ENCODE data around the gene SPRR2G.
"Not testable (repeated sequence)": the region's sequence is repeated elsewhere in the genome, so short reads cannot be mapped to it uniquely, and the experiment has no call there.

SPRR2G gene

GRCh38 chr1:153150846-153151245 is at the start of gene SPRR2G:
SPRR2G (minus strand) TSS chr1:153150890; CDS start chr1:153150110, 780 bp downstream.
- no peak for DNase-seq (ENCODE audit: low read depth, low spot score)

GRCh38 chr1:153195216-153195615 is 44.5 kb upstream of the SPRR2G start:
- TF ChIP-seq EZH2 (IDR thresholded peaks at IDR 0.05) (no peak), POLR2AphosphoS5 (IDR thresholded peaks at IDR 0.05; ENCODE audit: borderline replicate concordance, low read depth, low read length) (no peak), FOXP2 (optimal IDR thresholded peaks at IDR 0.05; ENCODE audit: control extremely low read depth, extremely low read length, insufficient read depth) (no peak)
- no peak overlapping the region for H3K4me3 ChIP-seq
- no peak for DNase-seq (ENCODE audit: low read depth, low spot score)
- H3K36me3 ChIP-seq (ENCODE audit: insufficient read depth, low read length) = no peaks in the 10 kb centered on the region
- no peaks in the 10 kb centered on the region for H3K9me3 ChIP-seq (ENCODE audit: low read depth, low read length)
- no peak overlapping the region for H3K9ac ChIP-seq (ENCODE audit: insufficient read length)
- no peak overlapping the region for H3K27ac ChIP-seq

More at GRCh38 chr1:153150846-153151245, at the start of gene SPRR2G:
- Histone ChIP-seq H3K9me3 (ENCODE audit: low read depth, low read length) (no peaks in the 10 kb centered on the region), H3K4me3 (no peak within 1 kb of the TSS), H3K36me3 (ENCODE audit: insufficient read depth, low read length) (no peaks in the 10 kb centered on the region), H3K27ac (no peak within 1 kb of the TSS), H3K9ac (ENCODE audit: insufficient read length) (no peak within 1 kb of the TSS)
- TF ChIP-seq POLR2AphosphoS5 (IDR thresholded peaks at IDR 0.05; ENCODE audit: borderline replicate concordance, low read depth, low read length) (no peak), FOXP2 (optimal IDR thresholded peaks at IDR 0.05; ENCODE audit: control extremely low read depth, extremely low read length, insufficient read depth) (no peak), EZH2 (IDR thresholded peaks at IDR 0.05) (no peak)

DNA sequence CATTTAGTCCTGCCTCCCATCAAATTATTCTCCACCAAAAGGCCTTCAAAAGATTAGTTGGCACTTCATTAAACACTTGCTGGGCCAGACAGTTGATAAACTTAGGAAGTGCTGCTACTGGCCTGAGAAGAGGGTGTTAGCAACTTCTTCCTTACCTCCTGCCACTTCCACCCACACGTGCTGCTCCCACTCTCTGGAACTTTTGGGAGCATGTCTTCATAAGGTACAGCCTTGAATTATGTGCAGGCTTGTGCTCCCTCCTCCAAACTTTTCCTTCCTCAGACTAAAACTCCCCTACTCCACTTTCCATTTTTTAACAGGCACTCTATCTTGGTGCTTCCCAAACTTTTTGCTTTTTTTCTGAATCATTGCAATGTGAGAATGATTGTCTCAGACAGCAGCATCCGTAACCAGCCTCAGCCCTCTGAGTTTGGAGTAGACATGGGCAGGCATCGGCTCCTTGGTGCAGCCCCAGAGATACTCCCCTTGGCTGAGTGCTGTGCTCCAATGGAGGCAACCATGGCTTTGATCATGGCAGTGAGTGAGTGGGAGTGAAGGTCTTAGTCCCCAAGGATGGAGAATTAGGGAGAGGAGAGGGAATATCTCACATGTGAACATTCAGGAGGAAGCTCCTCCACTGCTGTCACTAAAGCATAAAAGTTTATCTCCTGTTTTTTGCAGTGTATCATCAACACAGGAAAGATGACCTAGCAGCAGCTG is 43.8 kb upstream of the SPRR2G start:
- TF ChIP-seq FOXP2 (optimal IDR thresholded peaks at IDR 0.05; ENCODE audit: control extremely low read depth, extremely low read length, insufficient read depth) = no peak
- H3K4me3 ChIP-seq = no peak overlapping the region
- no peak overlapping the region for H3K27ac ChIP-seq
- no peak for DNase-seq (ENCODE audit: low read depth, low spot score)
- no peaks in the 10 kb centered on the region for H3K36me3 ChIP-seq (ENCODE audit: insufficient read depth, low read length)
- no peaks in the 10 kb centered on the region for H3K9me3 ChIP-seq (ENCODE audit: low read depth, low read length)
- no peak overlapping the region for H3K9ac ChIP-seq (ENCODE audit: insufficient read length)

DNA sequence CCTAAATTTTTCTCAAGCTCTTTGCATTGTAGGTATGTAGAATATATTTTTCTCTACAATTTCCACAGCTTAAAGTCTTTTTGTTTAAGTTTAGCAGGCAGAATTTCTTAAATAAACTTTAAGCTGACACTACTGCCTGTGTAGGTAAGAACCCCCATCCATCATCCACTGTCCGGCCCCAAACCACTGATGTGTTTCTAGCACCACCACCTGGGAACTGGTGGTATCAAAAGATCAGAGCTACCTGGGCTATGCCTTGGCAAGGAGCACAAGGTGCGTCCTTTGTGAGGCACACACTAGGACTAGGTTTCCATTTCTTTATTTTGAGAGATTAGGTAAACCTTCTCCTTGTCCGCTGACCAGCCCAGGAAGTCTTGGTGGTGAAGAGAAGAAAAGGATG is 42.0 kb upstream of the SPRR2G start:
- H3K9me3 ChIP-seq (ENCODE audit: low read depth, low read length) = no peaks in the 10 kb centered on the region
- TF ChIP-seq FOXP2 (optimal IDR thresholded peaks at IDR 0.05; ENCODE audit: control extremely low read depth, extremely low read length, insufficient read depth) (no peak), EZH2 (IDR thresholded peaks at IDR 0.05) (no peak), POLR2AphosphoS5 (IDR thresholded peaks at IDR 0.05; ENCODE audit: borderline replicate concordance, low read depth, low read length) (no peak)
- no peaks in the 10 kb centered on the region for H3K36me3 ChIP-seq (ENCODE audit: insufficient read depth, low read length)
- no peak overlapping the region for H3K27ac ChIP-seq
- no peak overlapping the region for H3K9ac ChIP-seq (ENCODE audit: insufficient read length)
- no peak overlapping the region for H3K4me3 ChIP-seq
- no peak for DNase-seq (ENCODE audit: low read depth, low spot score)

DNA sequence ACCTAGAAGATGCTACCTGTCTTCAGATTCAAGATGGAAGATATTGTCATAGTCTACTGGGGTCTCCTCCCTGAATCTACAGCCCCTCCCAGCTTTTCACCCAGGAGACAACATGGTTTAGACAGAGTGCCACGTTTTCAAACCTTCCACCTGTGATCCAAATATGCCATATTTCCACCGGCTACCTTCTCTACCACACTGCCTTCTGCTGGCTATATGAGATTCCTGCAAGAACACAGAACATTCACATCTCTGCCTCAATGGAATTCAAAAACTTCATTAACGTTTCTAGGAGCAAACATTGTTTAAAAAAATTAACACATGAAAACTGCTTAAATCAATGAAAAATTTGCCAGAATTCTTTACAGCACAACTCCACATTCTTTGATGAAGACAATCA is 39.7 kb upstream of the SPRR2G start:
- Histone ChIP-seq H3K27ac (no peak overlapping the region), H3K36me3 (ENCODE audit: insufficient read depth, low read length) (no peaks in the 10 kb centered on the region), H3K9ac (ENCODE audit: insufficient read length) (no peak overlapping the region), H3K9me3 (ENCODE audit: low read depth, low read length) (no peaks in the 10 kb centered on the region), H3K4me3 (no peak overlapping the region)
- no peak for TF ChIP-seq EZH2 (IDR thresholded peaks at IDR 0.05)
- TF ChIP-seq FOXP2 (optimal IDR thresholded peaks at IDR 0.05; ENCODE audit: control extremely low read depth, extremely low read length, insufficient read depth) = no peak
- no peak for TF ChIP-seq POLR2AphosphoS5 (IDR thresholded peaks at IDR 0.05; ENCODE audit: borderline replicate concordance, low read depth, low read length)
- DNase-seq (ENCODE audit: low read depth, low spot score) = no peak

- H3K27ac ChIP-seq; H3K9ac ChIP-seq (ENCODE audit: insufficient read length); H3K36me3 ChIP-seq (ENCODE audit: insufficient read depth, low read length); DNase-seq (ENCODE audit: low read depth, low spot score); H3K9me3 ChIP-seq (ENCODE audit: low read depth, low read length); H3K4me3 ChIP-seq: not testable (repeated sequence)
These were observed 37.6 kb upstream of the SPRR2G start for GRCh38 chr1:153188301-153188700.

DNA sequence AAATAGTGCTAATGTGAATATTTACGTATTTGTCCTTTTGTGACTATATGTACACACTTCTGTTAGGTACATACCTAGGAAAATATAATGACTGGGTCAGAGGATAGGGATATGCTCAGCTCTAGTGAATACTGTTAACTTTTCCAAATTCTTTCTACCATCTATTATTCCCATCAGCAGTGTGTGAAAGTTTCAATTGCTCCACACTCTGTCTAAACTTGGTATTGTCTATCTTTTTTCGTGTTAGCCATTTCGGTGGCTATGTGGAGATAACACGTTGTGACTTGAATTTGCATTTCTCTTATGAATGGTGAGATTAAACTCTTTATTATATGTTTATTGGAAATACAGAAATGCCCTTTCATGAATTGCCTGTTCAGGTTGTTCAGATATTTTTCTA is 29.9 kb upstream of the SPRR2G start:
- TF ChIP-seq POLR2AphosphoS5 (IDR thresholded peaks at IDR 0.05; ENCODE audit: borderline replicate concordance, low read depth, low read length) (no peak), FOXP2 (optimal IDR thresholded peaks at IDR 0.05; ENCODE audit: control extremely low read depth, extremely low read length, insufficient read depth) (no peak), EZH2 (IDR thresholded peaks at IDR 0.05) (no peak)
- Histone ChIP-seq H3K27ac (no peak overlapping the region), H3K4me3 (no peak overlapping the region), H3K9ac (ENCODE audit: insufficient read length) (no peak overlapping the region), H3K36me3 (ENCODE audit: insufficient read depth, low read length) (no peaks in the 10 kb centered on the region), H3K9me3 (ENCODE audit: low read depth, low read length) (no peaks in the 10 kb centered on the region)
- no peak for DNase-seq (ENCODE audit: low read depth, low spot score)

DNA sequence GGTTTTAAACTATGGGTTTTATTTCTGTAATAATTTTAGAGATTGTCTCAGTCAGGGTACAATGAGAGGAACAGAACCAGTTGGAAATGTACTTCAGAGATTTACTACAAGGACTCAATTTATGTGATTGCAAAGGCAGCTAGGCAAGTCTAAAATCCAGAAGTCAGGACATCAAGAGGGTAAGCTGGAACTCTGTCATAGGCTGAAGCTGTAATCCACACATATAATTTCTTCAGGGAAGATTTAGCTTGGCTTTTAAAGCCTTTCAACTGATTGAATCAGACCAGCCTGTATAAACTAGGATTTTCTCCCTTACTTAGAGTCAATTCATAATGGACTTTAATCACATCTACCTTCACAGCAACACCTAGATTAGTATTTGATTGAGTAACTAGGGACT is 28.2 kb upstream of the SPRR2G start:
- TF ChIP-seq EZH2 (IDR thresholded peaks at IDR 0.05) (no peak), FOXP2 (optimal IDR thresholded peaks at IDR 0.05; ENCODE audit: control extremely low read depth, extremely low read length, insufficient read depth) (no peak), POLR2AphosphoS5 (IDR thresholded peaks at IDR 0.05; ENCODE audit: borderline replicate concordance, low read depth, low read length) (no peak)
- no peak overlapping the region for H3K9ac ChIP-seq (ENCODE audit: insufficient read length)
- no peak for DNase-seq (ENCODE audit: low read depth, low spot score)

GRCh38 chr1:153174624-153175023 is 23.9 kb upstream of the SPRR2G start:
- DNase-seq (ENCODE audit: low read depth, low spot score) = no peak
- H3K9me3 ChIP-seq (ENCODE audit: low read depth, low read length) = no peaks in the 10 kb centered on the region

More for the DNA sequence above, 28.2 kb upstream of the SPRR2G start:
- no peak overlapping the region for H3K4me3 ChIP-seq
- H3K36me3 ChIP-seq (ENCODE audit: insufficient read depth, low read length) = no peaks in the 10 kb centered on the region
- no peak overlapping the region for H3K27ac ChIP-seq
- H3K9me3 ChIP-seq (ENCODE audit: low read depth, low read length) = no peaks in the 10 kb centered on the region

More at GRCh38 chr1:153174624-153175023, 23.9 kb upstream of the SPRR2G start:
- no peak for TF ChIP-seq FOXP2 (optimal IDR thresholded peaks at IDR 0.05; ENCODE audit: control extremely low read depth, extremely low read length, insufficient read depth)
- TF ChIP-seq POLR2AphosphoS5 (IDR thresholded peaks at IDR 0.05; ENCODE audit: borderline replicate concordance, low read depth, low read length) = no peak
- TF ChIP-seq EZH2 (IDR thresholded peaks at IDR 0.05) = no peak
- no peak overlapping the region for H3K27ac ChIP-seq
- H3K4me3 ChIP-seq = no peak overlapping the region
- H3K36me3 ChIP-seq (ENCODE audit: insufficient read depth, low read length) = no peaks in the 10 kb centered on the region
- H3K9ac ChIP-seq (ENCODE audit: insufficient read length) = no peak overlapping the region

All from SK-N-MC (cell line).